Activated T-cell treated with anti-CD3 and anti-CD28 coated beads for 24 hours (primary cell): ENCODE measurements around the gene TM2D3.

Experiments
- DNase-seq: peaks from one replicate; pipeline ENCODE4 v3.0.0-alpha.2; 2020; ENCODE audit warnings: low read depth

Gene TM2D3

GRCh38 chr15:101602801-101603200 is 49.4 kb downstream of the TM2D3 start:
- DNase-seq = no peak

GRCh38 chr15:101600035-101600434 is 52.1 kb downstream of the TM2D3 start:
- DNase-seq = no peak

GRCh38 chr15:101599091-101599490 is 53.1 kb downstream of the TM2D3 start:
- no peak for DNase-seq

- no peak for DNase-seq
Observed at GRCh38 chr15:101597360-101597928, 54.7 kb downstream of the TM2D3 start.

- no peak for DNase-seq
Observed at GRCh38 chr15:101596633-101597032, 55.5 kb downstream of the TM2D3 start.
